ENCODE data around the gene CEACAM21. TPM values are rescaled to one million over a fixed set of nuclear protein-coding genes. Genes with fewer than 3 reads are reported as not detected.

The CEACAM21 gene
- total RNA-seq, 1 experiment from 2014 or later: not detected

- H3K36me3 ChIP-seq (replicated peaks; ENCODE audit: control insufficient read depth, insufficient read depth, low read length): no peaks in the 10 kb centered on the region
- H3K27me3 ChIP-seq (ENCODE audit: control insufficient read depth, insufficient read depth, low read length): no peaks in the 10 kb centered on the region
- DNase-seq: no peak
- no peak overlapping the region for H3K4me3 ChIP-seq (ENCODE audit: insufficient read depth, low read depth, low read length)
Measured at GRCh38 chr19:41542622-41543021, 33.3 kb upstream of the CEACAM21 start.

- no peak overlapping the region for H3K4me3 ChIP-seq (ENCODE audit: insufficient read depth, low read depth, low read length)
- no peaks in the 10 kb centered on the region for H3K36me3 ChIP-seq (replicated peaks; ENCODE audit: control insufficient read depth, insufficient read depth, low read length)
- no peaks in the 10 kb centered on the region for H3K27me3 ChIP-seq (ENCODE audit: control insufficient read depth, insufficient read depth, low read length)
- DNase-seq: no peak
Measured at GRCh38 chr19:41543582-41543981, 32.4 kb upstream of the CEACAM21 start.

- Histone ChIP-seq H3K27me3 (ENCODE audit: control insufficient read depth, insufficient read depth, low read length) (no peaks in the 10 kb centered on the region), H3K4me3 (ENCODE audit: insufficient read depth, low read depth, low read length) (no peak overlapping the region), H3K36me3 (replicated peaks; ENCODE audit: control insufficient read depth, insufficient read depth, low read length) (no peaks in the 10 kb centered on the region)
- no peak for DNase-seq
Measured at GRCh38 chr19:41545547-41545946, 30.4 kb upstream of the CEACAM21 start.

GRCh38 chr19:41546386-41546789, 29.6 kb upstream of the CEACAM21 start:
- Histone ChIP-seq H3K4me3 (ENCODE audit: insufficient read depth, low read depth, low read length) (no peak overlapping the region), H3K27me3 (ENCODE audit: control insufficient read depth, insufficient read depth, low read length) (no peaks in the 10 kb centered on the region), H3K36me3 (replicated peaks; ENCODE audit: control insufficient read depth, insufficient read depth, low read length) (no peaks in the 10 kb centered on the region)
- no peak for DNase-seq

- Histone ChIP-seq H3K36me3 (replicated peaks; ENCODE audit: control insufficient read depth, insufficient read depth, low read length) (no peaks in the 10 kb centered on the region), H3K4me3 (ENCODE audit: insufficient read depth, low read depth, low read length) (no peak overlapping the region), H3K27me3 (ENCODE audit: control insufficient read depth, insufficient read depth, low read length) (no peaks in the 10 kb centered on the region)
- DNase-seq: no peak
Measured at GRCh38 chr19:41546961-41547360, 29.0 kb upstream of the CEACAM21 start.

GRCh38 chr19:41547569-41547968, 28.4 kb upstream of the CEACAM21 start:
- Histone ChIP-seq H3K27me3 (ENCODE audit: control insufficient read depth, insufficient read depth, low read length) (no peaks in the 10 kb centered on the region), H3K36me3 (replicated peaks; ENCODE audit: control insufficient read depth, insufficient read depth, low read length) (no peaks in the 10 kb centered on the region), H3K4me3 (ENCODE audit: insufficient read depth, low read depth, low read length) (no peak overlapping the region)
- DNase-seq: no peak

- no peaks in the 10 kb centered on the region for H3K36me3 ChIP-seq (replicated peaks; ENCODE audit: control insufficient read depth, insufficient read depth, low read length)
- no peak for DNase-seq
Measured at GRCh38 chr19:41548047-41548446, 27.9 kb upstream of the CEACAM21 start.

GRCh38 chr19:41548954-41549688, 26.8 kb upstream of the CEACAM21 start:
- DNase-seq: no peak
- Histone ChIP-seq H3K27me3 (ENCODE audit: control insufficient read depth, insufficient read depth, low read length) (no peaks in the 10 kb centered on the region), H3K4me3 (ENCODE audit: insufficient read depth, low read depth, low read length) (no peak overlapping the region)

More at GRCh38 chr19:41548047-41548446, 27.9 kb upstream of the CEACAM21 start:
- no peaks in the 10 kb centered on the region for H3K27me3 ChIP-seq (ENCODE audit: control insufficient read depth, insufficient read depth, low read length)
- no peak overlapping the region for H3K4me3 ChIP-seq (ENCODE audit: insufficient read depth, low read depth, low read length)

GRCh38 chr19:41549884-41550283, 26.1 kb upstream of the CEACAM21 start:
- DNase-seq: no peak
- Histone ChIP-seq H3K36me3 (replicated peaks; ENCODE audit: control insufficient read depth, insufficient read depth, low read length) (no peaks in the 10 kb centered on the region), H3K4me3 (ENCODE audit: insufficient read depth, low read depth, low read length) (no peak overlapping the region), H3K27me3 (ENCODE audit: control insufficient read depth, insufficient read depth, low read length) (no peaks in the 10 kb centered on the region)

More at GRCh38 chr19:41548954-41549688, 26.8 kb upstream of the CEACAM21 start:
- no peaks in the 10 kb centered on the region for H3K36me3 ChIP-seq (replicated peaks; ENCODE audit: control insufficient read depth, insufficient read depth, low read length)

GRCh38 chr19:41551212-41551610, 24.8 kb upstream of the CEACAM21 start:
- no peak overlapping the region for H3K4me3 ChIP-seq (ENCODE audit: insufficient read depth, low read depth, low read length)
- H3K36me3 ChIP-seq (replicated peaks; ENCODE audit: control insufficient read depth, insufficient read depth, low read length): no peaks in the 10 kb centered on the region
- no peak for DNase-seq
- no peaks in the 10 kb centered on the region for H3K27me3 ChIP-seq (ENCODE audit: control insufficient read depth, insufficient read depth, low read length)

GRCh38 chr19:41551711-41552110, 24.3 kb upstream of the CEACAM21 start:
- Histone ChIP-seq H3K36me3 (replicated peaks; ENCODE audit: control insufficient read depth, insufficient read depth, low read length) (no peaks in the 10 kb centered on the region), H3K4me3 (ENCODE audit: insufficient read depth, low read depth, low read length) (no peak overlapping the region), H3K27me3 (ENCODE audit: control insufficient read depth, insufficient read depth, low read length) (no peaks in the 10 kb centered on the region)
- DNase-seq: no peak

- no peak overlapping the region for H3K4me3 ChIP-seq (ENCODE audit: insufficient read depth, low read depth, low read length)
- H3K27me3 ChIP-seq (ENCODE audit: control insufficient read depth, insufficient read depth, low read length): no peaks in the 10 kb centered on the region
- no peak for DNase-seq
- no peaks in the 10 kb centered on the region for H3K36me3 ChIP-seq (replicated peaks; ENCODE audit: control insufficient read depth, insufficient read depth, low read length)
Measured at GRCh38 chr19:41552558-41552957, 23.4 kb upstream of the CEACAM21 start.

- H3K27me3 ChIP-seq (ENCODE audit: control insufficient read depth, insufficient read depth, low read length): no peaks in the 10 kb centered on the region
- no peak for DNase-seq
- no peak overlapping the region for H3K4me3 ChIP-seq (ENCODE audit: insufficient read depth, low read depth, low read length)
- no peaks in the 10 kb centered on the region for H3K36me3 ChIP-seq (replicated peaks; ENCODE audit: control insufficient read depth, insufficient read depth, low read length)
Measured at GRCh38 chr19:41553804-41554203, 22.2 kb upstream of the CEACAM21 start.

- Histone ChIP-seq H3K36me3 (replicated peaks; ENCODE audit: control insufficient read depth, insufficient read depth, low read length) (no peaks in the 10 kb centered on the region), H3K27me3 (ENCODE audit: control insufficient read depth, insufficient read depth, low read length) (no peaks in the 10 kb centered on the region), H3K4me3 (ENCODE audit: insufficient read depth, low read depth, low read length) (no peak overlapping the region)
- no peak for DNase-seq
Measured at GRCh38 chr19:41554907-41555306, 21.1 kb upstream of the CEACAM21 start.

GRCh38 chr19:41555748-41556147, 20.2 kb upstream of the CEACAM21 start:
- no peak overlapping the region for H3K4me3 ChIP-seq (ENCODE audit: insufficient read depth, low read depth, low read length)
- DNase-seq: no peak
- H3K27me3 ChIP-seq (ENCODE audit: control insufficient read depth, insufficient read depth, low read length): no peaks in the 10 kb centered on the region
- no peaks in the 10 kb centered on the region for H3K36me3 ChIP-seq (replicated peaks; ENCODE audit: control insufficient read depth, insufficient read depth, low read length)
